Measurements from ENCODE around the gene MAPKAPK2. TPM values are rescaled to one million over a fixed set of nuclear protein-coding genes. Genes with fewer than 3 reads are reported as not detected.
A peak's percentile ranks its signal among the peaks of the same experiment; 100 is the strongest.

The MAPKAPK2 gene
- total RNA-seq, 2 experiments from 2014 or later = 14.5 to 39.9 TPM

DNA sequence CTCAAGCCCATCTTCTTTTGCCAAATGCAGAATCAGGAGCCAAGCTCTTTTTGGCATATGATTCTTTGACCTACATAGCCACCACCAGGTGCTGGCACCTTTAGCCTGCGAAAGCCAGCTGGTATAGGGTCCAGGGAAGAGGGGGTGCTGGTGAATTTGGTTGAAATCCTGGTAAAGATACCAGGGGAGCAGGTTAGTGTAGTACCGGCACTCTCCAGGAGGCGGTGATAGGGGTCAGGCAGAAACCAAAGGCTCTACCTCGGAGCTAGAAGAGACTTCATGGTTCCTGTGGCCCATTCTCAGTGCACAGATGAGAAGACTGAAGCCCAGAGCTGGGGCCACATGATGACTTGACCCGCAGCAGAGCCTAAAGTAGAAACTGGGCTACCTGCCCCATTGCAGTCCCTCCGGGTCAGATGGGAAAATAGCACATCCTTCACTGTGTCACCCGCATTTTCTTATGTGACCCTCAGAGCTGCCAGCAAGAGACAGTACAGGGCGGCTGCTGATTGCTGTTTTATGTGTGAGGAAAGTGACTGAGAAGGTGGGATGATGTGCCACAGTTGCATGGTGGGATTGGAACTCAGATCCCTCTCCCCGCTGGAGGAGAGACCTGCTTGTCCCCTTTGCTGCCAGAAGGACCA, 49.9 kb downstream of the MAPKAPK2 start:
- POLR2A ChIA-PET = interaction anchor here (0.6 to 1.7 kb wide), 2 partner anchors 20 to 22 kb away, joined by 5 to 6 read pairs; no protein-coding TSS in a partner anchor
- H3K4me1 ChIP-seq (ENCODE audit: insufficient read depth, low read length, poor library complexity, severe bottlenecking) = peaks cover 17% of the 10 kb centered on the region
- intact Hi-C loops (cut with micrococcal nuclease; ENCODE audit: unreplicated experiment) = loop anchor here (1.0 to 5.0 kb wide), 3 partner anchors 74 to 248 kb away; no protein-coding TSS in a partner anchor
- DNase-seq (ENCODE audit: low spot score) = peak; percentile 67
- no peaks in the 10 kb centered on the region for H3K79me2 ChIP-seq (ENCODE audit: insufficient read depth, low read depth, low read length)
- no peaks in the 10 kb centered on the region for H3K9me2 ChIP-seq (ENCODE audit: insufficient read depth, low read length)
- no peak overlapping the region for H2AFZ ChIP-seq (ENCODE audit: low read length)
- no TSS peak for BruUV-seq (replicated peaks)
- H4K20me1 ChIP-seq (ENCODE audit: insufficient read depth, low read length) = no peaks in the 10 kb centered on the region
- no peaks in the 10 kb centered on the region for H3K36me3 ChIP-seq (ENCODE audit: insufficient read depth, low read length)
- no peak overlapping the region for H3K27ac ChIP-seq (ENCODE audit: low read depth, low read length, poor library complexity, severe bottlenecking)
- H3K4me3 ChIP-seq (ENCODE audit: low read depth, low read length, poor library complexity, severe bottlenecking) = no peak overlapping the region
- no peak for TF ChIP-seq EZH2phosphoT487 (IDR thresholded peaks at IDR 0.05; ENCODE audit: borderline replicate concordance, low read depth, low read length)
- TF ChIP-seq, protein P1, sequence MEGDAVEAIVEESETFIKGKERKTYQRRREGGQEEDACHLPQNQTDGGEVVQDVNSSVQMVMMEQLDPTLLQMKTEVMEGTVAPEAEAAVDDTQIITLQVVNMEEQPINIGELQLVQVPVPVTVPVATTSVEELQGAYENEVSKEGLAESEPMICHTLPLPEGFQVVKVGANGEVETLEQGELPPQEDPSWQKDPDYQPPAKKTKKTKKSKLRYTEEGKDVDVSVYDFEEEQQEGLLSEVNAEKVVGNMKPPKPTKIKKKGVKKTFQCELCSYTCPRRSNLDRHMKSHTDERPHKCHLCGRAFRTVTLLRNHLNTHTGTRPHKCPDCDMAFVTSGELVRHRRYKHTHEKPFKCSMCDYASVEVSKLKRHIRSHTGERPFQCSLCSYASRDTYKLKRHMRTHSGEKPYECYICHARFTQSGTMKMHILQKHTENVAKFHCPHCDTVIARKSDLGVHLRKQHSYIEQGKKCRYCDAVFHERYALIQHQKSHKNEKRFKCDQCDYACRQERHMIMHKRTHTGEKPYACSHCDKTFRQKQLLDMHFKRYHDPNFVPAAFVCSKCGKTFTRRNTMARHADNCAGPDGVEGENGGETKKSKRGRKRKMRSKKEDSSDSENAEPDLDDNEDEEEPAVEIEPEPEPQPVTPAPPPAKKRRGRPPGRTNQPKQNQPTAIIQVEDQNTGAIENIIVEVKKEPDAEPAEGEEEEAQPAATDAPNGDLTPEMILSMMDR (conservative IDR thresholded peaks at IDR 0.05; ENCODE audit: low read length) = peak; percentile 91
- CTCF ChIA-PET (ENCODE audit: unreplicated experiment) = interaction anchor here (0.7 to 1.9 kb wide), 6 partner anchors 48 to 181 kb away, joined by 3 to 13 read pairs (median 4); no protein-coding TSS in a partner anchor
- H3K4me2 ChIP-seq (ENCODE audit: low read length) = no peak overlapping the region
- no peaks in the 10 kb centered on the region for H3K9me3 ChIP-seq (ENCODE audit: low read length)

DNA sequence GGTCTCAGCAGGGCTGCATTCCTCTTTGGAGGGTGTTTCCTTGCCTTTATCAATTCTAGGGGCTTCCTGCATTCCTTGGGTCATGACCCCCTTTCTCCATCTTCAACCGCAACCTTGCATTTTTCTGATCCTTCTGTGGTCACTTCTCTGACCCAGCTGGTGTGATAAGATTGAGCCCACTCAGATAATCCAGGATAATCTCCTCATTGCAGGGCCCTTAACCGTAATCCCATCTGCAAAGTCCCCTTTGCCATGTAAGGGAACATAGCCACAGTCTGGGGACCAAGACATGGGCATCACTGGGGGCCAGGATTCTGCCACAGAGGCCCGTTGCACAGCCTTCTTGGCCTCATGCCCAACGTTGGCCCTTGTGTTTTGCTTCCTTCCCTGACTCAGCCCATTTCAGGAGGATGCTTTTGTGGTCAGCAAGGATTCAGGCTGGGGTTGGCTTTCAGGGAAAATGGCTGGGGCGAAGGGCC, 50.9 kb downstream of the MAPKAPK2 start:
- intact Hi-C loops (cut with micrococcal nuclease; ENCODE audit: unreplicated experiment) = no loop called here
- H3K79me2 ChIP-seq (ENCODE audit: insufficient read depth, low read depth, low read length) = no peaks in the 10 kb centered on the region
- no peaks in the 10 kb centered on the region for H3K9me3 ChIP-seq (ENCODE audit: low read length)
- no peak overlapping the region for H2AFZ ChIP-seq (ENCODE audit: low read length)
- H3K4me1 ChIP-seq (ENCODE audit: insufficient read depth, low read length, poor library complexity, severe bottlenecking) = peaks cover 27% of the 10 kb centered on the region
- POLR2A ChIA-PET = interaction anchor here (1.2 to 1.7 kb wide), 2 partner anchors 21 to 47 kb away, joined by 3 to 6 read pairs; no protein-coding TSS in a partner anchor
- no TSS peak for BruUV-seq (replicated peaks)
- H3K9me2 ChIP-seq (ENCODE audit: insufficient read depth, low read length) = no peaks in the 10 kb centered on the region
- H3K4me3 ChIP-seq (ENCODE audit: low read depth, low read length, poor library complexity, severe bottlenecking) = no peak overlapping the region
- H3K4me2 ChIP-seq (ENCODE audit: low read length) = no peak overlapping the region
- CTCF ChIA-PET (ENCODE audit: unreplicated experiment) = interaction anchor here (1.5 to 1.9 kb wide), 3 partner anchors 63 to 74 kb away, joined by 4 to 13 read pairs (median 8); no protein-coding TSS in a partner anchor
- H4K20me1 ChIP-seq (ENCODE audit: insufficient read depth, low read length) = no peaks in the 10 kb centered on the region
- TF ChIP-seq EZH2phosphoT487 (IDR thresholded peaks at IDR 0.05; ENCODE audit: borderline replicate concordance, low read depth, low read length) = no peak
- no peaks in the 10 kb centered on the region for H3K36me3 ChIP-seq (ENCODE audit: insufficient read depth, low read length)
- DNase-seq (ENCODE audit: low spot score) = no peak
- no peak overlapping the region for H3K27ac ChIP-seq (ENCODE audit: low read depth, low read length, poor library complexity, severe bottlenecking)

- no peaks in the 10 kb centered on the region for H3K36me3 ChIP-seq (ENCODE audit: insufficient read depth, low read length)
- intact Hi-C loops (cut with micrococcal nuclease; ENCODE audit: unreplicated experiment) = no loop called here
- no peak overlapping the region for H3K4me3 ChIP-seq (ENCODE audit: low read depth, low read length, poor library complexity, severe bottlenecking)
- no peak overlapping the region for H3K27ac ChIP-seq (ENCODE audit: low read depth, low read length, poor library complexity, severe bottlenecking)
- H3K79me2 ChIP-seq (ENCODE audit: insufficient read depth, low read depth, low read length) = no peaks in the 10 kb centered on the region
- POLR2A ChIA-PET = interaction anchor here (1.2 kb wide), 1 partner anchor 45 kb away, joined by 3 read pairs; no protein-coding TSS in a partner anchor
- no peaks in the 10 kb centered on the region for H4K20me1 ChIP-seq (ENCODE audit: insufficient read depth, low read length)
- H2AFZ ChIP-seq (ENCODE audit: low read length) = no peak overlapping the region
- peaks cover 39% of the 10 kb centered on the region for H3K4me1 ChIP-seq (ENCODE audit: insufficient read depth, low read length, poor library complexity, severe bottlenecking)
- no peak overlapping the region for H3K4me2 ChIP-seq (ENCODE audit: low read length)
- BruUV-seq (replicated peaks) = no TSS peak
- no peak for DNase-seq (ENCODE audit: low spot score)
- CTCF ChIA-PET (ENCODE audit: unreplicated experiment) = interaction anchor here (1.0 kb wide), 1 partner anchor 19 kb away, joined by 3 read pairs; no protein-coding TSS in a partner anchor
- TF ChIP-seq EZH2phosphoT487 (IDR thresholded peaks at IDR 0.05; ENCODE audit: borderline replicate concordance, low read depth, low read length) = no peak
- H3K9me2 ChIP-seq (ENCODE audit: insufficient read depth, low read length) = no peaks in the 10 kb centered on the region
- no peaks in the 10 kb centered on the region for H3K9me3 ChIP-seq (ENCODE audit: low read length)
Observed at GRCh38 chr1:206736878-206737728, 52.4 kb downstream of the MAPKAPK2 start.

All from OCI-LY7 (cell line).